Measurements from ENCODE around the gene DNAJC21.

The DNAJC21 gene

DNA sequence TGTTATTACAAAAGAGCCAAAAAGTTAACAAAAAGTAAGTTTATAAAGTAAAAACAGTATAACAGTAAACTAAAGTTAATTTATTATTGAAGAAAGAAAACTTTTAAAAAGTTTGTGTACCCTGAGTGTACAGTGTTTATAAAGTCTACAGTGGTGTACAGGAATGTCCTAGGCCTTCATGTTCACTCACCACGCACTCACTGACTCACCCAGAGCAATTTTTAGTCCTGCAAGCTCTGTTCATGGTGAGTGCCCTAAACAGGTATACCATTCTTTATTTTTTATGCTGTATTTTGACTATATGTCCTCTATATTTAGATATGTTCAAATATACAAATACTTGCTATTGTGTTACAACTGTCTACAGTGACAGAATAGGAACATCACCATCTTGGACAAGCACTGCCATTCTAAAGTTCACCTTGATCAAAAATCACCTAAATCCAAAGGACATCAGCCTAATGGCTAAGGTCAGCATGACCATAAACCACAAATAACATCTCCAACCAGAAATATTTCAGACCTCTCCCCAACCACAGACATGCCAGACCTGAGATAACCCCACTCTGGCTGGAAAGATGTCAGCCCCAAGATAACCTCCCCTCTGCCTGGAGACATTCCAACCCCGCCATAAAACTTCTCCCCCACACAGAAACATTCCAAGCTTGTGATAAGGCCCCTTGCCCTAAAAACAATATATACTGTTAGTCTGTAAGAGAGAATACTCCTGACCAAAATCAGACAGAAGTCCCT lies 62.3 kb downstream of the DNAJC21 start:
- H3K4me3 ChIP-seq (ENCODE audit: low read depth, low read length) = no peak overlapping the region
- no peak for DNase-seq (ENCODE audit: low read depth)
- TF ChIP-seq, protein P1, sequence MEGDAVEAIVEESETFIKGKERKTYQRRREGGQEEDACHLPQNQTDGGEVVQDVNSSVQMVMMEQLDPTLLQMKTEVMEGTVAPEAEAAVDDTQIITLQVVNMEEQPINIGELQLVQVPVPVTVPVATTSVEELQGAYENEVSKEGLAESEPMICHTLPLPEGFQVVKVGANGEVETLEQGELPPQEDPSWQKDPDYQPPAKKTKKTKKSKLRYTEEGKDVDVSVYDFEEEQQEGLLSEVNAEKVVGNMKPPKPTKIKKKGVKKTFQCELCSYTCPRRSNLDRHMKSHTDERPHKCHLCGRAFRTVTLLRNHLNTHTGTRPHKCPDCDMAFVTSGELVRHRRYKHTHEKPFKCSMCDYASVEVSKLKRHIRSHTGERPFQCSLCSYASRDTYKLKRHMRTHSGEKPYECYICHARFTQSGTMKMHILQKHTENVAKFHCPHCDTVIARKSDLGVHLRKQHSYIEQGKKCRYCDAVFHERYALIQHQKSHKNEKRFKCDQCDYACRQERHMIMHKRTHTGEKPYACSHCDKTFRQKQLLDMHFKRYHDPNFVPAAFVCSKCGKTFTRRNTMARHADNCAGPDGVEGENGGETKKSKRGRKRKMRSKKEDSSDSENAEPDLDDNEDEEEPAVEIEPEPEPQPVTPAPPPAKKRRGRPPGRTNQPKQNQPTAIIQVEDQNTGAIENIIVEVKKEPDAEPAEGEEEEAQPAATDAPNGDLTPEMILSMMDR (IDR thresholded peaks at IDR 0.05; ENCODE audit: low read depth, low read length, missing control alignments) = no peak

DNA sequence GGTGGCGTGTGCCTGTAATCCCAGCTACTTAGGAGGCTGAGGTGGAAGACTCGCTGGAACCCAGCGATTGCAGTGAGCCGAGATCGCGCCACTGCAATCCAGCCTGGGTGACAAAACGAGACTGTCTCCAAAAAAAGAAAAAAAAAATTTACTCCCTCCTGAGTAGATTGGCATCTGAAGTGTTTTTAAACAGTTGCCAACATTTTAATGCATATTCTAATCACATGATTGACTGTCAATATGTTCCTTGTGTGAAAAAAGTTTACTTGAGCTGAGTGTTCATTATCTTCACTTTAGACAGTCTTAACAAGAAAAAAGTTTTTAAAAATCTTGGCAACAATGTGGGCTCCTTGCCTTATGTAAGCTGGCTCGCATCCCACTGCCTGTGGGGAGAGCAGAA lies 64.6 kb downstream of the DNAJC21 start:
- no peak overlapping the region for H3K4me3 ChIP-seq (ENCODE audit: low read depth, low read length)
- TF ChIP-seq, protein P1 (IDR thresholded peaks at IDR 0.05; ENCODE audit: low read depth, low read length, missing control alignments) = no peak
- DNase-seq (ENCODE audit: low read depth) = no peak

- no peak for DNase-seq (ENCODE audit: low read depth)
- no peak overlapping the region for H3K4me3 ChIP-seq (ENCODE audit: low read depth, low read length)
- TF ChIP-seq, protein P1 (IDR thresholded peaks at IDR 0.05; ENCODE audit: low read depth, low read length, missing control alignments) = no peak
Observed at GRCh38 chr5:34996261-34996660, 66.9 kb downstream of the DNAJC21 start.

DNA sequence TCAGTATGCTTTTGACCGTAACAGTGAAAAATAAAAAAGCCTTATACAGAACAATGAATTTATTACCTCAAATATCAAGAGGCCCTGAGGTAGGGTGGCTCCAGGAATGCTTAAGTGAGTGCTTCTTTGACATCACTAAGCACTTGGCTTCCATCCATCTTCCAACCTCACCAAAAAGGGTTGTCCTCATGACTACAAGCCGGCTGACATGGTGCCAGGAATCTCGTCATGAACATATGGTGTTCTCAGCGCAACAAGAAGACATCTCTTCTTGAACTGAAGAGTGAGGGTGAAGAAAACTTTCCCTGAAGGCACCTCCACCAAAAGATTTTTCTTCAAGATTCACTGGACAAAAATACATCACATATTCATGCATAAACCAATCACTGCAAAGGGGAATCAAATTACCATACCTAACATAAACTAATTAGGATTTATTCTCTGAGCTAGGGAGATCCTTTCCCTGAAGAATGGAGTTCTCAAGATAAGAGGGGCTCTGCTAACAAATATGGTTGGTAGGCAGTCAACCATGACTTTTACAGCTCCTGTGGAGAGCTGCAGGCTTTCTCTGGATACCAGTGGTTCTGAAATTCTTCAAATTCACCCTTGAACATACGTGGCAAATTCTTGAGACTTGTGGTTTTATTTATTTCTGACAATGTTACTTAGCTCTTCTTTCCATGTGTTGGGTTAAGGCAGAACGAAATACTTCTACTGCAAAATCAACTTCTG lies 68.9 kb downstream of the DNAJC21 start:
- no peak for DNase-seq (ENCODE audit: low read depth)
- H3K4me3 ChIP-seq (ENCODE audit: low read depth, low read length) = no peak overlapping the region
- TF ChIP-seq, protein P1 (IDR thresholded peaks at IDR 0.05; ENCODE audit: low read depth, low read length, missing control alignments) = no peak

DNA sequence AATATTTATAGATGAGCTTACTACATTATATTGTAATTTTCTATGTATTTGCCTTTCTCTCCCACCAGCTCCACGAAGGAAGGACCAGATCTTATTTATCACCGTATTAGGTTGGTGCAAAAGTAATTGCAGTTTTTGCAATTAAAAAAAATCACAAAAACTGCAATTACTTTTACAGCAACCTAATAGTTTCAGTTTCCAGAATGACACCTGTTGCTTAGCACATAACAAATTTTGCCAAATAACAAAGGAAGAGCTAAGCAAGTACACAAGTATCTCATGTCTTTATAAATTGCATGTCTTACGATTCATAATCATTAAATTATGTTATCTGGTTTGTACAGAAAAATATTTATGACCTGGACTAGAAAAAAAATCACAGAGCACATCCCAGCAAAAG lies 72.5 kb downstream of the DNAJC21 start:
- no peak for DNase-seq (ENCODE audit: low read depth)
- no peak overlapping the region for H3K4me3 ChIP-seq (ENCODE audit: low read depth, low read length)
- TF ChIP-seq, protein P1 (IDR thresholded peaks at IDR 0.05; ENCODE audit: low read depth, low read length, missing control alignments) = no peak

DNA sequence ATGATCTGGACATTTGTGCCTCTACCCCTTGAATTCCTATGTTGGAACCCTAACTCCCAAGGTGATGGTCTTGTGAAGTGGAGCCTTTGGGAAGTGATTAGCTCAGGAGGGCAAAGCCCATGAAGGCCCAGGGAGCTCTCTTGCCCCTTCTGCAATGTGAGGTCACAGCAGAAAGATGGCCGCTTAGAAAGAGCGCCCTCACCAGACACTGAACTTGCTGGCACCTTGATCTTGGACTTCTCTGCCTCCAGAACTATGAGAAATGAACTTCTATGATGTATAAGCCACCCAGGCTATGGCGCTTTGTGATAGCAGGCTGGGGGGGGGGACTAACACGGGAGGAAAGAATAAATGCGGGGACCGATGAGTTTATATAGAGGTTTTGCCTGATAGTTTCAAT lies 73.1 kb downstream of the DNAJC21 start:
- TF ChIP-seq, protein P1 (IDR thresholded peaks at IDR 0.05; ENCODE audit: low read depth, low read length, missing control alignments) = no peak
- no peak overlapping the region for H3K4me3 ChIP-seq (ENCODE audit: low read depth, low read length)
- no peak for DNase-seq (ENCODE audit: low read depth)
